Neural progenitor cell (in vitro differentiated cells): ENCODE data around the gene UNCX.

Experiments used
- CTCF ChIP-seq: fragments of 200-600 bp; sonication (generic); IDR thresholded peaks from 2 replicates; pipeline ENCODE4 v1.5.1; 2017; ENCODE audit warnings: antibody characterized with exemption, mild to moderate bottlenecking
- EZH2 ChIP-seq: fragments of 200-600 bp; sonication (generic); IDR thresholded peaks from 2 replicates; pipeline ENCODE4 v1.6.1; 2017; ENCODE audit warnings: antibody characterized with exemption, mild to moderate bottlenecking, moderate library complexity

GRCh38 chr7:1209097-1209496 is 23.6 kb upstream of the UNCX start:
- TF ChIP-seq CTCF: no peak
- TF ChIP-seq EZH2: no peak
